Spleen (tissue), 7 donors: ENCODE results near the gene LGALS9.
"Not testable (repeated sequence)": the region's sequence is repeated elsewhere in the genome, so short reads cannot be mapped to it uniquely, and the experiment has no call there.

Experiments
- CTCF ChIP-seq, 11 experiments: fragments of 200-600 bp in 7 of 11; fragments of 450-650 bp in 4 of 11; sonication (generic) in 4 of 11; IDR thresholded peaks in 8 of 11; conservative IDR thresholded peaks in 3 of 11; 1 replicate in 7 of 11; 2 replicates in 4 of 11; pipeline versions ENCODE4 v1.4.0 to v1.8.0; 2016 to 2021; ENCODE audit warnings: antibody characterized with exemption in 11 of 11, inconsistent platforms in 4 of 11, mild to moderate bottlenecking in 1 of 11
- POLR2A ChIP-seq, 3 donors: fragments of 450-650 bp; IDR thresholded peaks; one replicate each; pipeline ENCODE4 v1.5.1; 2017; ENCODE audit warnings: antibody characterized with exemption in 3 of 3, mild to moderate bottlenecking in 1 of 3
- POLR2AphosphoS5 ChIP-seq, 3 donors: sonication (generic); formaldehyde crosslinking; IDR thresholded peaks; one replicate each; pipeline ENCODE4 v1.5.1; 2017; ENCODE audit warnings: antibody characterized with exemption in 3 of 3
- donor health status: DM: no; HTN: no; CAD: no; lungs with moderate emphysema.
- donor health status: DM: no; HTN: no; CAD: no.
- donor health status: DM: no; HTN: no; CAD: no.

DNA sequence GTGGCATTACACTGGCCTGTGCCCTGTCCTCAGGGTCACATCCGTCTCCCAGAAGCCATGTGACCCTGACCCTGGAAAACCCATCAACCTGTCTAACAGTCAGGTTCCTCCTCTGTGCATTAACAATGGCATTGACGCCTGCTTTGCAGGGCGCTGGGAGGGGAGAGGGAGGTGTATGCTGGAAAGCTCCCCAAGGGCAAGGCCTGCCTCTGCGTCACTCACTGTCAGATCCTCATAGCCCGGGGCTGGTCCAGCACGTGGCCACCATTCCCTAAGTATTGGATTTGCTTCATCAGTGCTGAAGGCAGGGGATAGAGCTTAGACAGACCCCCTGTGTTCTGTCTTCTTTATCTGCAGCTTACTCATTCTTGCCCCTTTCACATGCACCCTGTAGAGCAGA lies 35.3 kb downstream of the LGALS9 start:
- TF ChIP-seq CTCF (IDR thresholded peaks at IDR 0.05 in 8 of 11, conservative IDR thresholded peaks at IDR 0.05 in 3 of 11); POLR2A (IDR thresholded peaks at IDR 0.05); POLR2AphosphoS5 (IDR thresholded peaks at IDR 0.05): not testable (repeated sequence)
